HG03175 (cell line): ENCODE data around the gene LGR6.

Experiments used
- ATAC-seq: cut with Tn5 transposase; IDR thresholded peaks from one replicate; pipeline ENCODE4 v1.9.1; 2021; ENCODE audit warnings: mild to moderate bottlenecking, moderate library complexity; ENCODE audit not compliant: unreplicated experiment

Gene LGR6

GRCh38 chr1:202283379-202283844, 89.8 kb downstream of the LGR6 start:
- ATAC-seq = no peak

DNA sequence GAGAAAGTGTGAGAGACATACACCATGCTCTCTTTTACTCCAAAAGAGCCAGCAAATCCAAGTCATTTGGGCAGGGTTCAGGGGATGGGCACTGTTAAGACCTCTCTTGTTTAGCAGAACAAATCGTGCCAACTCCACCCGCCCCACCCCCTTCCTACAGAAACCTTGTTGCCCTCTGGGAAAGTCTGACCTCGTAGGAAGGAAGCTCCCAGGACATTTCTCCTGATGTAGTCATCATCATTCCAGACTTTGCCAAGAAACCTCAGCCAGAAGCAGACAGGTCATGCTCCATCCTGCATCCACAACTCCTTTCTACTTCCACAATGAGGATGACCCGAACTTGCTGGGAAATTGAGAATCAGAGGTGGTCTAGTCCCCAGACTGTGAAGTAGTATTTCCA, 90.4 kb downstream of the LGR6 start:
- no peak for ATAC-seq

- ATAC-seq = no peak
Measured at GRCh38 chr1:202285908-202286307, 92.3 kb downstream of the LGR6 start.

GRCh38 chr1:202286622-202287097, 93.1 kb downstream of the LGR6 start:
- ATAC-seq = no peak

DNA sequence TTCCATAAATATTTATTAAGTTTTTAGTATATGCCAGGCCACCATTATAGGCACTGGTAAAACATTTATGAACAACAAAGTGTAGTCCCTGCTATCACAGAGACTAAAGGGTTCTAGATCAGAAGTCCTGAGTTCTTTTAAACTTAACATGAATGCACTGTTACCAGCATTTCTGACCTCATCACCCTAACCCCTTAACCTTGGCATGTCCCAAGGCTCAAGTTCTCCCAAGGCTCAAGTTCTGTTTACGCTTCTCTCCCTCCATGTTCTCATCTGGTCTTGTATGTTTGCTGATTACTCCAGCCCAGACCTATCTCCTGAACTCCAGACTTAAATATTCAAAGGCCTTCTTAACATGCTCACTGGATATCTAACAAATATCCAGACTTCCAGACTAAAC, 93.6 kb downstream of the LGR6 start:
- no peak for ATAC-seq

DNA sequence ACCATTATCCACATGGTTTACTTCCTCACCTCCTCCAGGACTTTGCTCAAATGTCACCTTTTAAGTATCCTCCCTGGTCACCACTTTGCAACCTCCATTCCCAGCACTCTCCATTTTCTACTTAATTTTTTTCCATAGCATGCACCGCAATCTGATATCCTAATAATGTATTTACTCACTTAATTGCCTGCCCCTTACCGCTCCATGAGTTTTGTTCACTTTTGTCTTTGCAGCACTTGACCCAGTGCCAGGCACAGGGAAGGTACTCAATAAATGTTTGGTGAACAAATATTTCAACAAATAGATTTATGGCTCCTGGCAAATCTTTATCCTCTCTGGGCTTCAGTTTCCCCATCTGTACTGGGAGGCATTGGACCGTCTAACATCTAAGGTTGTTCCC, 94.6 kb downstream of the LGR6 start:
- ATAC-seq = no peak

DNA sequence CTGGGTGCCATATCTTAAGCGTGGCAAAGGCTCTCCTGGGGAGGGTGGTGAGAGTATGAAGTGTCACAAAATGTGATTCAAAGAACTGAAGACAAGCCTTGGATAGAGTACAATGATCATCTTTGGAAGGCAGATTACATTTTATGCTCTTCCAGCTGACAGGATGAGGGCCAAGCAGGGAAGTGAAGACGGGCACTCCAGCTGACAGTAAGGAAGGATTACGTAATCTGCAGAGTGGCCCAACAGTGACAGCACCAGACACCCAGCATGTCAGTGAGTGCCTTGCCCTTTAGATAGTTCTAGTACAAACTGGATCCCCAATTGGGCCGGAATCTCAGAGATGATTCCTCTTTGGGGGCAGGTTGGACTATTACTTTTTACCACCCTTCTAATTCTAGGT, 95.4 kb downstream of the LGR6 start:
- no peak for ATAC-seq

- ATAC-seq = no peak
Measured at GRCh38 chr1:202291001-202291400, 97.4 kb downstream of the LGR6 start.

DNA sequence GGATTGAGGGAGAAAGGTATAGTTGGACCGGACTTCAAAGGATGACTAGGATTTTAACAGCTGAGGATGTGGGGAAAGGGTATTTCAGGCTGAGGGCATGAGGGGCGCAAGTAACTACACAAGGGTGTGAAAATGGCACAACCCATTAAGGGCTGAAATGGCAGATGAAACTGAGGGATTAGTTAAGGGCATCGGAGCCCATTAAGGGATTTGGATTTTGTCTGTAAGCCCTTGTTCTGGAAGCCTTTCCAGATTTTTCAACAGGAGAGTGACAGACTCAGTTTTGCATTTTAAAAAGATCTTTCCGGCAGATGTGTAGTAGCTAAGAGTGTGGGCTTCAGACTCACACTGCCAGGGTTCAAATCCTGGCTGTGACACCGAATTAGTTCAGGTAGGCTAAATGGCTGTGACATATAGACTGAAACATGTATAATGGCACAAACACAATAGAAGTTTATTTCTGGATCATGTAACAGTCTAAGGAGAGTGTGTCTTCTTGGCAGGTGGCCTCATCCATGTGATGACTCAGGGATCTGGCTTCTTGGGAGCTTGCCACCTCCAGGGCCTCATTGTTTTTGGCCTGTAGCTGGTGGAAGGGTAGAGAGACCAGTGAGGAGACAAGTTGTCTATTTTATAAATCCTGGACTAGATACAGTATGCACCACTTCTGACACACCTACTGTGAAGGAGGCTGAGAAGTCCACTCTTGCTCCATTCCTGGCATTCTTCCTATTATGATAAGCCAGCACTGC, 98.5 kb downstream of the LGR6 start:
- ATAC-seq = no peak

GRCh38 chr1:202292773-202293172, 99.2 kb downstream of the LGR6 start:
- no peak for ATAC-seq

DNA sequence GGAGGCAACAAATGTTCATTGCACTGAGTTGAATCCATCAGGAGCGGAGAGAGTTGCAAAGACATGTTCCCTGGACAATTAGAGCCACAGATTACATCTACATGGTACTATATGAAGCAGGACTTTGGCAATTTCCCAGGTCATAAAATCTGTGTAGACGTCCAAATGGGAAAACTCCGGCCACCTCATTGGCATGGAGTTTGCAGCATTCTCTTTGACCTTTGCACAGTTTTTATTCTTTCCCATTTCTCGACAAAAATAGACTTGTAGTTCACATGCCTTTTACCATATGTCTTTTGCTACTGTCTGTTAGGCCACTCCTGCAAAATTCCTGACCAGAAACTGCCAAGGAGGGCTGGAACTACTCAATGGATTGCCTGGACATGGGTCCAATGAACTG, 100.0 kb downstream of the LGR6 start:
- no peak for ATAC-seq

GRCh38 chr1:202302166-202302565, 108.6 kb downstream of the LGR6 start:
- no peak for ATAC-seq

DNA sequence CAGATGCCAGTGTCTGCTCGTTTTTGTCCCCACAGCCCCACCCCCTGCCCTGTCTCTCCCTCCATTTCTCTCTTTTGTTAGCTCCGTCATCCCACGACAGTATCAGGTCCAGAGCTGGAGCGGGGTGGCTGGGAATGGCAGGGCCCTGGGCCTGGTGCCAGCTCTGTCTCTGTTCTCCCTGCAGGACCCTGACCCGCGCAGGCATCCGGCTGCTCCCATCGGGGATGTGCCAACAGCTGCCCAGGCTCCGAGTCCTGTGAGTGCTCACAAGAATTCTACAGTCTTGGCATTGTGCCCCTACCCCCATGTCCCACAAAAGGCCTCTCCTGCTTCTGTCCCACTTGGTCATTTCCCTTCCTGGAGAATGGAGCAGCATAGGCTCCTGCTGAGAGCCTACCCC, 110.8 kb downstream of the LGR6 start:
- no peak for ATAC-seq

DNA sequence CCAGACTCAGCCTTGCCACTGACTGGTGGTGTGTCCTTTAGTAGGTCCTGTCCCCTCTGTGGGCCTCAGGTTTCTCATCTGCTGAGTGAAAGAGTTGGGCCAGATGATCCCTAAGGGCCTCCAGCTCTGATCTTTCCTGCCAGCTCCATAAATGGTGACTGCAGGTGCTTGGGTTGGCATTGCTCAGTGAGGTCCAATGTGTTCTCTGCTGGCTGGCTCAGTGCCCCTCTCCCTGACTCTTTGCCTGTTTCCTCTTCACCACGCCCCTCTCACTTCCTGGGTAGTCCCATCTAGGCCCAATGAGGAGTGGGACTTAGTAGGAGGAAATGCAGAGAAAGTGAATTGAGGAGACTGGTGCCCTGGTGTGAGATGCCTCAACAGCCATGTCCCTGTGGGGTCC, 111.6 kb downstream of the LGR6 start:
- no peak for ATAC-seq

DNA sequence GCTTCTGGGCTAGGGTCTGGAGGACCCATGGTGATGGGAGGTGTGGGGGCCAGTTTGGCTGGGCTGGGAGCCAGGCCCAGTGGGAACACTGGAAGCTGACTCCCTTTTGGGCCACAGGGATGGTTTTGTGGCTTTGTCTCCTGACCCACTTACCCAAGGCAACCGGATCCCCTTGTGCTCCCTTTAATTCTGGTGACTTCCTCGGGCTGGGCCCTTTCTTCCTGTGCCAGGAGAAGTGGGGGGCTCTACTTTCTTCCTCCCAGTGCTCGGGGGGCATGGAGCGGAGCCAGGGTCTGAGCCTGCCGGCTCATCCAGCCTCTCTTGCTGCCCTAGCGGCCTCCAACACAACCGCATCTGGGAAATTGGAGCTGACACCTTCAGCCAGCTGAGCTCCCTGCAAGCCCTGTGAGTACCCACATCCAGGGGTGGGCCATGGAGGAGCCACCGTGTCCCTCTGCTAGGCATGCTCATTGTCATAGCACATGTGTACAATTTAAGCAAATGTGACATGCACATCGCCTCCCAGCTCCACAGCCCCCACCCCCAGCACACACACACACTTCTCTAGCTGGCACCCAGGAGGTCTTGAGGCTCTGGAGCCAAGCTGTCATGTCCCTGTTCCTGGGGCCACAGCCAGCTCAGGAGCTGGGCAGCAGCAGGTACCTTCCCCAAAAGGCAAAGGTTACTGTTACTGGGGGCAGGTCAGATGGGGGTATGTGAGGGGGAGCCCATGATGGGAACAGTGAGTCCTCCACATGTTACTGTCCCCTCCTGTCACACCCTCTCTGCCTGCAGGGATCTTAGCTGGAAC, 113.1 kb downstream of the LGR6 start:
- ATAC-seq = no peak

DNA sequence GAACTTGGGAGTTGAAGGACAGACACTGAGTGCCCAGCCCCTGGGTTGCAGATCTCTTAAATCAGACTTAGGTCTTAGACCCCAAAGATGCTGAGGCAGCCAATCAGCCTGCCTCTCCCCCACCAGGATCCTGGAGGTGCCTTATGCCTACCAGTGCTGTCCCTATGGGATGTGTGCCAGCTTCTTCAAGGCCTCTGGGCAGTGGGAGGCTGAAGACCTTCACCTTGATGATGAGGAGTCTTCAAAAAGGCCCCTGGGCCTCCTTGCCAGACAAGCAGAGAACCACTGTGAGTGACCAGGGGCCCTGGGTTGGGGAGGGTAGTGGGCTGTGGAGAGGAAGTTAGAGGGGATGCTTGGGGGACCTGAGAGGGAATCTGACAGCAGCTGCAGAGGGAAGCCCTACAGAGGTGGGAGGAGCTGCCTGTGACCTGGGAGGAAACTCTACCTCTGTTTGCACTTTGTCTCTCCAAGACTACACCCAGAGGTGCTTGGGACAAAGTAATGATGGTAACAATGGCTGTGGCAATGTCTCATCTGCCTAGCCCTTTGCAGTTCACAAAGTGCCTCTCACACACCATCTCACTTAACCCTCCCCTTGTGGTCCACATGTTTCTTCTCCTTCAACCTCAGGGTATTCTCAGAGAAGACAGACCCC, 116.6 kb downstream of the LGR6 start:
- no peak for ATAC-seq

- no peak for ATAC-seq
Measured at GRCh38 chr1:202310746-202311145, 117.1 kb downstream of the LGR6 start.

DNA sequence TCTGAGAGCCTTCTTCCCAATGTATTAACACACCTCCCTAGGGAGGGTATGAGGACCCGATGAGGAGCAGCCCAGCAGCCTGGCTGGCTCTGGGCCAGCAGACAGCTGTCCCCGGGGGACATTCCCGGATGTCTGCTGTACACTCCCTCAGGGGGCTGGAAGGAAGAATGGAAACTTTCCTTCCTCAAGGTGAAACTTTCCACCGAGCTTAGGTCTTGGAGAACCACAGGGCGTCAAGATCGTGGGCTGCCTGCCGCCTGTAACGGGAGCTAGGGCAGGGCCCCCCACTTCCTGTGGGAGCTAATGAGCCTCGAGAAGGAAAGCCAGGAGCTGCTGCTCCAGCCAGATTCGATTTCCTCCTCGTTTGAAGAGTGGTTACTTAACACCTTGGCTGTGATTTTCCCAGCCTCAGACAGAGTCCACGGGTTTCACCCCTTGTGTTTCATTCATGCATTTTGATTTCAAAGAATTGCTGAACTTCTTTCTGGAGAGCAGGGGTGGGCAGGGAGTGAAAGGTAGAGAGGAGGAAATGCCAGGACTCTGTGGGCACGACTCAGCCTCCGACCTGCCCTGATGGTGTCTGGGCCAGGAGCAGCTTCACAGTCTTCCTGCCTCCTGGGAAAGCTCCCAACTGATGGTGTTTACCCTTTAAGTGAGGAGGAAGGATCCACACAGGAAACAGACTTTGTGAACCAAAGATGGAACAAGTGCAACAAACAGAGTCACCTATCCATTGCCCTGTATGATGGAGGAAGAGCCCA, 118.5 kb downstream of the LGR6 start:
- ATAC-seq = no peak

DNA sequence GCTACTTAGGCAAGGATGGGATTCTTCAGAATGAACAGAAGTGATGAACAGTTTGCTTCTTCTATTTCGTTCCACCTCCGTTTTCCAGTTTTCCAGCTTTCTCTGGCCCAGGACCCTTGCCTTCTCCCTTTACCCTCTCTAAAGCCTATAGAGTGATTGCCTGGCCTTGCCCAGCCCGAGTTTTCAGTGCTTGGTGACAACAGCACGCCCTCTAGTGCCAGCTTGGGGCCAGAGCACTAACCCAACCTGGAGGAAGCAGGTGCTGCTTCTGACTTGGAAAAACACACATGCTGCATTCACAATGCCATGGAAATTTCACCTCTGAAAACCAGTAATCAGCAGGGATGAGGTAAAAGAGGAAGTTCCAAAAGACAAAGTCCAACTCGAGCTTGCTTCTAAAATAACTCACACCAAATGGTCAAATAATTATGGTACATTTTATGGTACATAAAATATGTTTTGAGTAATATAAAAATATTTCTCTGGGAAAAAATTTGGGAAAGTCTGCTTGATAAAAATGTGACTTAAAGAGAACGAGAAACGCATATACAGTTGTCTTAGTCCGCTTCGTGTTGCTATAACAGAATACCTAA, 122.1 kb downstream of the LGR6 start:
- peak; percentile 63 for ATAC-seq

GRCh38 chr1:202316186-202316585, 122.6 kb downstream of the LGR6 start:
- ATAC-seq = no peak
